Peyer's patch (tissue), 4 donors: ENCODE results near the gene KRCC1.

ENCODE experiments used
- CTCF ChIP-seq, 6 experiments: fragments of 450-650 bp in 4 of 6; fragments of 200-600 bp in 2 of 6; sonication (generic) in 1 of 6; IDR thresholded peaks; one replicate each; pipeline ENCODE4 v1.5.1; 2017 to 2019; ENCODE audit warnings: antibody characterized with exemption in 6 of 6, mild to moderate bottlenecking in 3 of 6, moderate library complexity in 1 of 6
- POLR2A ChIP-seq, 2 donors: fragments of 450-650 bp; IDR thresholded peaks; one replicate each; pipeline ENCODE4 v1.5.1; 2017; ENCODE audit warnings: antibody characterized with exemption in 2 of 2, mild to moderate bottlenecking in 2 of 2, moderate library complexity in 2 of 2

GRCh38 chr2:88048541-88048940 is 7.0 kb downstream of the KRCC1 start:
- TF ChIP-seq CTCF (IDR thresholded peaks at IDR 0.05) (no peak), POLR2A (IDR thresholded peaks at IDR 0.05) (no peak)
